HG03175 (cell line): ENCODE results near the gene NMT2.
"Not testable (repeated sequence)": the region's sequence is repeated elsewhere in the genome, so short reads cannot be mapped to it uniquely, and the experiment has no call there.

Experiments used
- ATAC-seq: cut with Tn5 transposase; IDR thresholded peaks from one replicate; pipeline ENCODE4 v1.9.1; 2021; ENCODE audit warnings: mild to moderate bottlenecking, moderate library complexity; ENCODE audit not compliant: unreplicated experiment

The NMT2 gene

DNA sequence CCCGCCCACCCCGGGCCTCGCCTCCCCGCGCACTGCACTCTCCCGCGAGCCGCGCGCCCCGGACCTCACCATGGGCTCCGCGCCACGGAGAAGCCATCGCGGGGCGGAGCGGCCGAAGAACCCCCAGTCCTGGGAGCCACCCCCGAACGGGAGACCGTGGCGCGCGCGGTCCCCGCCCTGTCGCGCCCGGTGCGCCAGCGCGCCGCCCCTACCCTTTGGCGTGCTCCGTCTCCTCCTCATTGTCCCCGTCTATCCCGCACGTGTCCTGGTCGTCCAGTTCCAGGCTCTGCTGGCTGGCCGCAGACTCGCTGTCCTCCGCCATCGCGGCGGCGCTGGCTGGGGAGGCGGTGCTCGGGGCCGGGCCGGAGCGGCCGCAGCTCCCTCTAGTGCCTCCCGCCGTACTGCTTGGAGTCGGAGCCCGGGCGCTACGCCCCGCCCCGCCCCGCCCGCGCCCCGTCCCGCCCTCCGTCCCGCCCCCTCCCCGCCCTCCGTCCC is at the start of gene NMT2:
TSS of gene NMT2 (minus strand) at position 403 of the 495 bp plus-strand sequence. CDS start at position 322, 81 bp downstream.
- peak; percentile 91 for ATAC-seq

- no peak for ATAC-seq
Observed at GRCh38 chr10:15216700-15217099, 48.2 kb upstream of the NMT2 start.

DNA sequence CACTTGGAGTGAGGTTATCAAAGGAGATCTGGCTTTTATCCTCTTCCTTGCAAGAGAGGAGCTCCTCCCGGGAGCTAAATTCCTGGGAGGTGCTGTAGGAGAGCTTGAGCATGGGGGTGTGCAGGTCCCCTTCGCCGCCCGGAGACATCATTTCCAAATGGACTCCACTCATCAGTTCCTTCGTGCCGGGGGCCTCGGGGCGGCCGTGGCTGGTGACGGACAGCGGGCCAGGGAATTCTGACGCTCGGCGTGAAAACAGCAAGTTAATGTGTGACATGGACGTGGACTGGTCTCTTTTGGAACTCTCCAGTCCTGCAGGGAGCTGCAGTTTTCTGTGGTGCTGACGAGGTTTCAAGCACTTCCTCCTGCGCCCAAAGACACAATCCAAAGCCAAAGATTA is 45.7 kb upstream of the NMT2 start:
- ATAC-seq: no peak

DNA sequence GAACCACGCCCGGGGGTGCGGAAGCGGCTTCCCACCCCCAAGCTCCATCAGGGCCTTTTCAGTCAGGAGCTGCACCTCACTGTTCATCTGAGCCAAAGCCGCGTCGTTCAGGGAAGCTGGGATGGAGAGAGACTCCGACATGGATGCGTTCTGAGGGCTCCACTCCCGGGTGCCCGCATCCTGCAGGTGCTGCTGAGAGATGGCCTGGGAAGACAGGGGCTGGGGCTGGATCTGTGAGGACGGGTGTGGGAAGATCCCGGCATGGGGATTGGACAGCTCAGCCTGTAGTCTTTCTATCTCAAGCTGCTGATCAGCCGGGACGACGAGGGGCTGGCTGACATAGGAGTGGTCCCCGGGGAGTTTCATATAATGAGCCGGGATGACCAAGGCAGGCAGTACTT is 45.0 kb upstream of the NMT2 start:
- no peak for ATAC-seq

DNA sequence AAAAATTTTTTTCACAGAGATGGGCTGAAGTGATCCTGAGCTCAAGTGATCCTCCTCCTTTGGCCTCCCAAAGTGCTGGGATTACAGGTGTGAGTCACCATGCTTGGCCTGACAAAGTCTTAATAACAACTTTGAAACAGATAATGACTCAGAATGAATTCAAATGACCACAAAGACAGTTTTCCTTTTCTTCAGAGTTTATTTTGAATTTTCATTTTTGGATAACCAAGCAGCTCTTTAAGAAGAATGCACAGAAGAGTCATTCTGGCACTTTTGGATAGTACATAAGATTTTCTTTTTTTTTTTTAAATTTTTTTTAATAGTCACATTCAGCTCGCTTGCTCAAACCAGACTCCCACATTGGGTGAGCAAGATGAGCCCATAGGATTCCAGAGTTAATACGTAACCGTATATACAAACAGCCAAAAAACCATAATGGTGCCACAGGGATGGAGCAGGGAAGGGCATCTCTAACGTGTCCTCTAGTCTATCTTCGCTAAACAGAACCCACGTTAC is 43.0 kb upstream of the NMT2 start:
- no peak for ATAC-seq

- no peak for ATAC-seq
Observed at GRCh38 chr10:15210521-15210920, 42.0 kb upstream of the NMT2 start.

GRCh38 chr10:15209827-15210509 is 41.5 kb upstream of the NMT2 start:
- ATAC-seq: peak; percentile 59

- ATAC-seq: no peak
Observed at GRCh38 chr10:15208221-15208620, 39.7 kb upstream of the NMT2 start.

- not testable (repeated sequence) for ATAC-seq
Observed at GRCh38 chr10:15207410-15207809, 38.9 kb upstream of the NMT2 start.

GRCh38 chr10:15202639-15203038 is 34.1 kb upstream of the NMT2 start:
- no peak for ATAC-seq

DNA sequence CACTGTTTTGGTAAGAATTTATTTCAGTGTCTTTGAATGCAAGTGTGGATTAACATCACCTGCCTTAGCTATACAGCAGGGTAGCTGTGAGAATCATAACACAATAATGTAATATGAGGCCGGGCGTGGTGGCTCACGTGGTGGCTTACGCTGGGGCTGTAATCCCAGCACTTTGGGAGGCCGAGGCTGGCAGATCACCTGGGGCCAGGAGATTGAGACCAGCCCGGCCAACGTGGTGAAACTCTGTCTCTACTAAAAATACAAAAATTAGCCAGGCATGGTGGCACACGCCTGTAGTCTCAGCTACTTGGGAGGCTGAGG is 33.8 kb upstream of the NMT2 start:
- not testable (repeated sequence) for ATAC-seq

GRCh38 chr10:15201589-15202300 is 33.3 kb upstream of the NMT2 start:
- no peak for ATAC-seq

DNA sequence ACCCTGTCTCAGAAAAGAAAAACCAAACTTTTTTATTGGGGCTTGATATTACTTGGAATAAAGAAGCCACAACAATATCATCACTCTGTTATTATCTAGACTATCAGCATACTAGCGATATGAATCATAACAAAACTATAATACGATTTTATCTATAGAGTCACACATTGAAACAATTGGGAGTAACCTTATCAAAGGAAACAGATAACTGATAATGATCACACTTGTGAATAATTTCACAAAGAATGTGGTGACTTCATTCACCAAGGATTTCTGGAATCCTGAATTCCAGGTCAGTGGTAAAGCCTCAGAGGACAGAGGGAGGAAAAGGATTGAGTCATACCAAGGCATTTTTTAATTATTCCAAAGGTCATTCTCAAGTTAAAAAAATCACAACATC is 32.1 kb upstream of the NMT2 start:
- ATAC-seq: no peak

DNA sequence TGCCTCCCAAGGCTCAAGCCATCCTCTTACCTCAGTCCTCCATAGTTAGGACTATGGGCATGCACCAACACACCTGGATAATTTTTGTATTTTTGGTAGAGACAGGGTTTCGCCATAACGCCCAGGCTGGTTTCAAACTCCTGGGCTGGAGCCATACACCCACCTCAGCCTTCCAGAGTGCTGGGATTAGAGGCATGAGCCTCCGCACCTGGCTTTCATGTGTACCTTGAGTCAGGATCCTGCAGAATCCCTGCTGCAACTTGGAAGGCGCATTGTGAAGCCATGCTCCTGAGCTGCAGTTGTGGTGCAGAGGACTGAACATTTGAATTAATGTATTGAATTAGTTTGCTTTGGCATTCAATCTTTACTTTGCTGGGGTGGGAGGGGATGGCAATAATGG is 29.4 kb upstream of the NMT2 start:
- ATAC-seq: no peak

- ATAC-seq: no peak
Observed at GRCh38 chr10:15197276-15197675, 28.8 kb upstream of the NMT2 start.

GRCh38 chr10:15196021-15196834 is 27.7 kb upstream of the NMT2 start:
- ATAC-seq: no peak

DNA sequence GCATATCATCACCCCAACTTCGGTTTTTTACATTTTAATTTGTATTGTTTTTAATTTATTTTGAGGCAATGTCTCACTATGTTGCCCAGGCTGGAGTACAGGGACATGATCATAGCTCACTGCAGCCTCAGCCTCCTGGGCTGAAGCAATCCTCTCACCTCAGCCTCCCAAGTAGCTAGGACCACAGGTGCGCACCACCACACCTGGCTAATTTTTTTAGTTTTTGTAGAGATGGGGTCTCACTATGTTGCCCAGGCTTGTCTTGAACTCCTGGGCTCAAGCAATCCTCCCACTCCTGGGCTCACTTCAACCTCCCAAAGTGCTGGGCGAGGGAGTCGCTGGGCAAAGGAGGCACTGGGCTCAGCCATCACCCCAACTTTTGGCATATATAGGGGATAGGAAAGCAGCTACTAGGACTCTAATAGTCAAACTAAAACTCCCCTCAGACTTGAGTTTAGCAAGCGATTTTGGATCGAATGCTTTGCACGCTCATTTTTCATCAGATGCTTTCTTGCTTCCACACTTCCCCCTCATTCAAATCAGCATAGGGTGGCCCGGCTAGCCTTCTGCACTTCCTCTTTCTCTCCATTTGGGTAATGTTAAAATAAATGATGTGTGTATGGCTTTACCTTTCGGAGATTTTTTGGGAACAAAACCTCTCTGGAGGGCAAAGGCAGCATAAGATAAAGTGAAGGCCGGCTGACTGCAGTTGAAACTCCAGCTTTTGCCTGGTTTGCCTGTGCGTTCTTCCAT is 20.8 kb upstream of the NMT2 start:
- ATAC-seq: no peak

GRCh38 chr10:15188603-15189002 is 20.1 kb upstream of the NMT2 start:
- ATAC-seq: no peak

- no peak for ATAC-seq
Observed at GRCh38 chr10:15183689-15184481, 15.4 kb upstream of the NMT2 start.
